ENCODE results near the gene EFNA5. TPM values are rescaled to one million over a fixed set of nuclear protein-coding genes. Genes with fewer than 3 reads are reported as not detected.

The EFNA5 gene
- total RNA-seq, 4 donors from 2014 or later, result 16.6 to 35.3 (median 19.3) TPM

DNA sequence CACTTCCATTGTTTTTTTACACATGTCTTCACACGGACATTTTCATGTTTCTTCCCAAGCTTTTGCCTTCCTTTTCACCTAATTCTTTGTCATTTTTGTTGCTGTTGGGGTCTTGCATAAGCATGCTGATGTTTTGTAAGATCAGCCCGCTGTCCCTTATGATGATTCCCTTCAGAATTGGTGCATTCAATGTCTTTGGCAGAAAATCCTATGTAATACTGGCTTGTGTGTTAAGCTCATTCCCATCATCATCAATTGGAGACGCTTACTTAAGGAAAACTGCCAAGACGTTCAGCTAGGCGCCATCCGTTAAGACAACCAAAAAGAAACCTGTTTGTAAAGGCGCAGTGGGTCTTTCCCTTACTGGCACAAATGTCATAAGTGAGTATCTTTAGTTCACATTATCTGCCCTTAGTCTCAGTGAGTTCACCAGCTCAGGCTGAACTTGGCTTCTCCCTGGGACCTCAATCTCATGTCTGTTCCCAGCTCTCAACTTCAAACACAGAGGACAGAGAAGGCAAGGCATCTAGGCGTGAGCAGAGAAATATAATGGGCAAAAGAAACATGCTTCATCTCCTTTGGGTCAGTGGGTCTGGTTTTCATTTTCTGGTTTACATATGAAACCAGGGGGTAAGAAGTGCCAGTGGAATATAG is 97.9 kb downstream of the EFNA5 start:
- intact Hi-C loops (cut with DNase I; ENCODE audit: low total_unique reads), result no loop called here
- DNase-seq (ENCODE audit: low spot score in 2 of 2), result no peak
- 57 to 62% methylated on average over 8 of the region's 8 CpGs for WGBS, 2 donors
- TF ChIP-seq, protein P1, sequence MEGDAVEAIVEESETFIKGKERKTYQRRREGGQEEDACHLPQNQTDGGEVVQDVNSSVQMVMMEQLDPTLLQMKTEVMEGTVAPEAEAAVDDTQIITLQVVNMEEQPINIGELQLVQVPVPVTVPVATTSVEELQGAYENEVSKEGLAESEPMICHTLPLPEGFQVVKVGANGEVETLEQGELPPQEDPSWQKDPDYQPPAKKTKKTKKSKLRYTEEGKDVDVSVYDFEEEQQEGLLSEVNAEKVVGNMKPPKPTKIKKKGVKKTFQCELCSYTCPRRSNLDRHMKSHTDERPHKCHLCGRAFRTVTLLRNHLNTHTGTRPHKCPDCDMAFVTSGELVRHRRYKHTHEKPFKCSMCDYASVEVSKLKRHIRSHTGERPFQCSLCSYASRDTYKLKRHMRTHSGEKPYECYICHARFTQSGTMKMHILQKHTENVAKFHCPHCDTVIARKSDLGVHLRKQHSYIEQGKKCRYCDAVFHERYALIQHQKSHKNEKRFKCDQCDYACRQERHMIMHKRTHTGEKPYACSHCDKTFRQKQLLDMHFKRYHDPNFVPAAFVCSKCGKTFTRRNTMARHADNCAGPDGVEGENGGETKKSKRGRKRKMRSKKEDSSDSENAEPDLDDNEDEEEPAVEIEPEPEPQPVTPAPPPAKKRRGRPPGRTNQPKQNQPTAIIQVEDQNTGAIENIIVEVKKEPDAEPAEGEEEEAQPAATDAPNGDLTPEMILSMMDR (IDR thresholded peaks at IDR 0.05), result no peak
- TF ChIP-seq POLR2A (IDR thresholded peaks at IDR 0.05), result no peak
- H3K4me3 ChIP-seq (ENCODE audit: low read depth, poor library complexity, severe bottlenecking), result no peak overlapping the region

DNA sequence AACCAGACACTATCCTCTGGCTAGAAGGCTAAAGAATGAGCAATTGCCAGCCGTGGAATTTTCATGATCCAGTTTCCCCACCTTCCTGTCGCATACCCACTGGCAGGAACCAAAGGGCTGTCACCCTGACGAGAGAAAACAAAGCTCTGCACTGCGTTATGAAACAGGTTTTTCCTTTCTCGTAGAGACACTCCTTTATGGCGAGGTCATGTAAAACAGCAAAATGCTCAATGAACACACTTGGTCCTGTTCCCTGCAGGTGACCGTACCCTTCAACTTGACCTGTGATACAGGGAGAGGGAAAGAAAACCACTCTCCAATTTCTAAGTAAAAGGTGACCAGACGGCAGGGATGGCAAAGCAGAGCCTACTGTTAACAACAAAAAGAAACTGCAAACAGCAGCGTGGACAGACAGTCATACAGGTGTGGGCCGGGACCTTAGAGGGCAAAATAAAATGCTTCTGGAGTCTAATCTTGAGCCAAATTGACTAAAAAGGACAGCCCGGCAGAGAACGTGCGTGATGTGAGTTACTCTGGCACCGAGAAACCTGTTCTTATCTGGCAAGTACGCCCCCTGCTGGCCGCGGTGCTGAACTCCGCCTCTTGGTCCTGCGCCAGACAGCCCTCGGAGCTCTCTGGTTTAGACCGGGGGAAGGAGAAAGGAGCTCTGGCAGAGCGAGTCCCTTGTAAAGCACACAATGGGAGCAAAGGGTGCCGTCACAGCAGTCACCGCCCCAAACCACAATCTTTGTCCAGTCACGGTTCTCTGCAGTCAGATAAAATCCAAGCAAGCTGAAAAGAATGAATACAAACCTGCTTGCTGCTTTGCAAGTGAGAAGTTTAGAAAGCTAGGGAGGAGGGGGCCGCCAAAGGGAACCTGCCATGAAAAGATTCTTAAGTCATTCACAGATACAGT is 98.9 kb downstream of the EFNA5 start:
- H3K4me3 ChIP-seq (ENCODE audit: low read depth, poor library complexity, severe bottlenecking), result no peak overlapping the region
- TF ChIP-seq, protein P1 (IDR thresholded peaks at IDR 0.05), result peak in 1 of 3 donors; percentile 74
- no peak for TF ChIP-seq POLR2A (IDR thresholded peaks at IDR 0.05)
- intact Hi-C loops (cut with DNase I; ENCODE audit: low total_unique reads), result no loop called here
- WGBS, 2 donors, result 3 to 4% methylated on average over 26 of the region's 26 CpGs
- peak; percentile 96 to 99 for DNase-seq (ENCODE audit: low spot score in 2 of 2)

DNA sequence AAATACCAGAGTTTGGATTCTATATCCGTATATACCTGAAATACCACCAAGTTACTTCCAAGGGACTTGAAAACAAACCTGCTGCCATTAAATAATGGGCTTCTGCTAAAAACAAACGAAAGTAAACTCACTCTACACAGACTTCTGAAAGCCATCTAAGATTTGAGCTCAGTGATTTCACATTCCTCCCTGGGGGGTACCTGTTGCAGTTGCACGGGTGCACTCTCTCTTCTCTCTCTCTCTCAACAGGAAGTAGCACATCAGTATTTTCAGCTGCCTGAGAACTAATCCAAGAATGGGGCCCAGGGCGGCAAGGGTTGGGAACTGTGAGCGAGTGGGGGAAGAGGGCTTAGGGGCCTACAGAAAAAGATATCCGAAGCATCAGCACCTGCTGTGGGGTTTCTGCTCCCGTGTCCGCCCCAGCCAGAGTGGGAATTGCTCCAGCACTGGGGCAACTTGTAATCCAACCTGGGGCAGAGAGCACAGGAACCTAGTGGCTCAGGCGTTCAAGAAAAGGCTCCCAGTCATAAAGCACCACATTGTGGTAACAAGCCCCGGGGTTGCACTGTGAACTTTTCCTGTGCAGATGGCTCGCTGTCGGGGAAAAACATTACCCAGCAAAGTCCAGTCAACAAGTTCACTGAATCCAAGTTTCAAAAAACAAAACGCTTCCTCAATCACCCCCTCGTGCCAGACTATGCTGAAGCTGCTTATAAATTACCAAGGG is 99.8 kb downstream of the EFNA5 start:
- 32 to 38% methylated on average over 12 to 14 of the region's 14 CpGs for WGBS, 2 donors
- H3K4me3 ChIP-seq (ENCODE audit: low read depth, poor library complexity, severe bottlenecking), result no peak overlapping the region
- DNase-seq (ENCODE audit: low spot score in 2 of 2), result no peak
- intact Hi-C loops (cut with DNase I; ENCODE audit: low total_unique reads), result no loop called here
- no peak for TF ChIP-seq POLR2A (IDR thresholded peaks at IDR 0.05)
- TF ChIP-seq, protein P1 (IDR thresholded peaks at IDR 0.05), result no peak

DNA sequence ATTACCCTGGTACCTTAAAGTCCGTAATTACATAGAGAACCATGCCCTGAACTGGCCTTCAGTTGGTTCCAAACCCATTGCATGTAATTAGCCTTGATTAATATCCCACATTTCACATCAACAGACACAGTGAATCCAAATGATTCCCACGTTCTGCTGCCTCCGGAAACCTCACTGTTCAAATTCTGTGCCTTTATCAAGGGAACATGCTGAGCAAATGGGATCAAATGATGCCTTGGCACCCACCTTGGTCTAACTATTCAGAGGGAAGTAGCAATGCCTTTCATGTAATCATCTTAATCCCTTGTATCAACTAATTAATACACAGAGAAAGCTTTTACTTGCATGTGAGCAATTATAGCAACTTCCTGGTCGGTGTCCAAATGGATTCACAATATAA is 100.6 kb downstream of the EFNA5 start:
- 59 to 70% methylated on average over 4 of the region's 4 CpGs for WGBS, 2 donors
- no peak for TF ChIP-seq POLR2A (IDR thresholded peaks at IDR 0.05)
- TF ChIP-seq, protein P1 (IDR thresholded peaks at IDR 0.05), result no peak
- DNase-seq (ENCODE audit: low spot score in 2 of 2), result no peak
- H3K4me3 ChIP-seq (ENCODE audit: low read depth, poor library complexity, severe bottlenecking), result no peak overlapping the region
- intact Hi-C loops (cut with DNase I; ENCODE audit: low total_unique reads), result no loop called here

DNA sequence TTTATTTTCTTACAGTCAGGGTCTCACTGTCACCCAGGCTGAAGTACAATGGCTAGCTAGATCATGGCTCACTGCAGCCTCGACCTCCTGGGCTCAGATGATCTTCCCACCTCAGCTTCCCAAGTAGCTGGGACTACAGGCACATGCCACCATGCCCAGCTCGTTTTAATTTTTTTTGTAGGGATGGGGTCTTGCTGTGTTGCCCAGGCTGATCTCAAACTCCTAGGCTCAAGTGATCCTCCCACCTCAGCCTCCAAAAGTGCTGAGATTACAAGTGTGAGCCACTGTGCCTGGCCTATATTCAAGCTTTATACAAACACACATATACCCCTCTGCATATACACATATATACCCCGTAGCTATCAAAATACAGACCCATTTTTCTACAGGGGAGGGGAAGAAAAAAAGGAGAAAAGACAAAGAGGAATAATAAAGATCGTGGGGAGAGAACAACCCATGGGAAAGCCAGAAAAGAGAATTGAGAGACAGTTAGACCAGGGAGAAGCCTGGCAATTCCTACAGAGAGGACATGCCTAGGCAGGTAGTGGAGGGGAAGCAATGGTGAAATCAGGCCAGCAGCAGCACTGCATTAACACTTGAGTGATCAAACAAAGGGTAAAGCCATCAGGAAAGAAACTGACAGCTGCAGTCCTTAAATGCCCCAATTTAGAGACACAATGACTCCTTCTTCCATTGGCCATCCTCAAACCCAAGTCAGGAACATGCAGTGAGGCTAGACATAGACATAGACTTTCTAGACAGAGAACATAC is 102.7 kb downstream of the EFNA5 start:
- intact Hi-C loops (cut with DNase I; ENCODE audit: low total_unique reads), result no loop called here
- no peak for DNase-seq (ENCODE audit: low spot score in 2 of 2)
- TF ChIP-seq, protein P1 (IDR thresholded peaks at IDR 0.05), result no peak
- no peak for TF ChIP-seq POLR2A (IDR thresholded peaks at IDR 0.05)
- H3K4me3 ChIP-seq (ENCODE audit: low read depth, poor library complexity, severe bottlenecking), result no peak overlapping the region
- 68 to 77% methylated on average over 4 of the region's 4 CpGs for WGBS, 2 donors

All from lower leg skin (tissue), 4 donors.